ENCODE data around the gene KRT6A. TPM values are rescaled to one million over a fixed set of nuclear protein-coding genes. Genes with fewer than 3 reads are reported as not detected.

Gene KRT6A
- total RNA-seq, 1 experiment from 2014 or later = 0.24 TPM

DNA sequence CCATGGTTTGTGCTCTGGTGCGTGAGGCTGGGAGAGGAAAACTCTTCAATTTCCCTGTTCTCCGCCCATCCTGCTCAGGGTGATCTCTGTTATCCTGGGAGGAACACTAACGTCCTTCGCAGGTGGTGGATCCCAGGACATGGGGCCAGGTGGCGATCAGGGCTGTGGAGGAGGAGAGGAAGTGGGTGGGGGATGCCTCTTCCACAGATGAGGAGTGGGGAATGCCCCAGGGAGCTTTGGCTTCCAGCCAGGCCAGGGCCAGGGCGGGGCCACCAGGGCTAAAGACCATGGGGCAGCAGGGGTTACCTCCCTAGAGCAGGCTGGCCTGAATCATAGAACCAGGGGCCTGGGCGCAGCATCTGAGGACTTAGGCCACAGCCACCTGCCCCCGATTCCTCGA is 55.5 kb downstream of the KRT6A start:
- TF ChIP-seq, protein P1, sequence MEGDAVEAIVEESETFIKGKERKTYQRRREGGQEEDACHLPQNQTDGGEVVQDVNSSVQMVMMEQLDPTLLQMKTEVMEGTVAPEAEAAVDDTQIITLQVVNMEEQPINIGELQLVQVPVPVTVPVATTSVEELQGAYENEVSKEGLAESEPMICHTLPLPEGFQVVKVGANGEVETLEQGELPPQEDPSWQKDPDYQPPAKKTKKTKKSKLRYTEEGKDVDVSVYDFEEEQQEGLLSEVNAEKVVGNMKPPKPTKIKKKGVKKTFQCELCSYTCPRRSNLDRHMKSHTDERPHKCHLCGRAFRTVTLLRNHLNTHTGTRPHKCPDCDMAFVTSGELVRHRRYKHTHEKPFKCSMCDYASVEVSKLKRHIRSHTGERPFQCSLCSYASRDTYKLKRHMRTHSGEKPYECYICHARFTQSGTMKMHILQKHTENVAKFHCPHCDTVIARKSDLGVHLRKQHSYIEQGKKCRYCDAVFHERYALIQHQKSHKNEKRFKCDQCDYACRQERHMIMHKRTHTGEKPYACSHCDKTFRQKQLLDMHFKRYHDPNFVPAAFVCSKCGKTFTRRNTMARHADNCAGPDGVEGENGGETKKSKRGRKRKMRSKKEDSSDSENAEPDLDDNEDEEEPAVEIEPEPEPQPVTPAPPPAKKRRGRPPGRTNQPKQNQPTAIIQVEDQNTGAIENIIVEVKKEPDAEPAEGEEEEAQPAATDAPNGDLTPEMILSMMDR (conservative IDR thresholded peaks at IDR 0.05; ENCODE audit: low read depth, low read length) = no peak
- no peak for TF ChIP-seq EZH2 (IDR thresholded peaks at IDR 0.05; ENCODE audit: borderline replicate concordance, low read depth, low read length, poor library complexity, severe bottlenecking)
- Histone ChIP-seq H3K4me1 (ENCODE audit: insufficient read depth, low read length, poor library complexity, severe bottlenecking) (no peaks in the 10 kb centered on the region), H3K27ac (ENCODE audit: low read depth, low read length, poor library complexity, severe bottlenecking) (no peak overlapping the region), H3K9me3 (ENCODE audit: low read depth, low read length, poor library complexity, severe bottlenecking) (no peaks in the 10 kb centered on the region), H3K36me3 (ENCODE audit: insufficient read depth, low read length, poor library complexity, severe bottlenecking) (no peaks in the 10 kb centered on the region), H3K4me3 (ENCODE audit: low read depth, low read length, poor library complexity, severe bottlenecking) (no peak overlapping the region), H3K27me3 (replicated peaks; ENCODE audit: insufficient read depth, low read depth, low read length, poor library complexity) (peaks cover 3% of the 10 kb centered on the region)
- ChIA-PET POLR2A (ENCODE audit: low non-redundant PET) (no interaction called here), CTCF (no interaction called here)
- no peak for DNase-seq (ENCODE audit: low spot score)
- intact Hi-C loops (cut with micrococcal nuclease; ENCODE audit: unreplicated experiment) = no loop called here
- BruUV-seq (replicated peaks) = no TSS peak

Other genes starting within 250 kb of the KRT6A start
- not detected in 2 replicates for gene KRT86, start 218.6 kb downstream of the KRT6A start, total RNA-seq (2021)
- 0.20 and 0.30 TPM in 2 replicates for gene KRT81, start 201.7 kb downstream of the KRT6A start, total RNA-seq (2021)
- gene KRT83, start 171.9 kb downstream of the KRT6A start, total RNA-seq (2021) = not detected in 2 replicates
- not detected in 2 replicates for gene KRT85, start 125.8 kb downstream of the KRT6A start, total RNA-seq (2021)
- gene KRT84, start 107.6 kb downstream of the KRT6A start, total RNA-seq (2021) = not detected in 2 replicates
- gene KRT82, start 86.9 kb downstream of the KRT6A start, total RNA-seq (2021) = not detected in 2 replicates
- not detected in 2 replicates for gene KRT75, start 58.9 kb downstream of the KRT6A start, total RNA-seq (2021)
- not detected in 2 replicates for gene KRT6B, start 41.1 kb downstream of the KRT6A start, total RNA-seq (2021)
- not detected in 2 replicates for gene KRT6C, start 19.5 kb downstream of the KRT6A start, total RNA-seq (2021)
- gene KRT5, start 27.1 kb upstream of the KRT6A start, total RNA-seq (2021) = 0.48 and 0.67 TPM in 2 replicates
- not detected in 2 replicates for gene KRT71, start 59.9 kb upstream of the KRT6A start, total RNA-seq (2021)
- gene KRT74, start 80.6 kb upstream of the KRT6A start, total RNA-seq (2021) = not detected in 2 replicates
- gene KRT72, start 108.2 kb upstream of the KRT6A start, total RNA-seq (2021) = not detected in 2 replicates
- not detected in 2 replicates for gene KRT73, start 125.3 kb upstream of the KRT6A start, total RNA-seq (2021)
- gene KRT2, start 159.0 kb upstream of the KRT6A start, total RNA-seq (2021) = not detected in 2 replicates
- gene KRT1, start 187.2 kb upstream of the KRT6A start, total RNA-seq (2021) = not detected in 2 replicates
- gene KRT77, start 210.3 kb upstream of the KRT6A start, total RNA-seq (2021) = not detected in 2 replicates

All from A673 (cell line).